DMS153 treated with DMSO at 0.1 percent for 48 hours (cell line): Measurements from ENCODE around the gene OGFOD3.
"Not testable (repeated sequence)": the region's sequence is repeated elsewhere in the genome, so short reads cannot be mapped to it uniquely, and the experiment has no call there.

Experiments
- DNase-seq: peaks from one replicate; lab custom pipeline; 2025; ENCODE audit not compliant: unreplicated experiment; lab: John Stamatoyannopoulos, UW

OGFOD3 gene, protein sequence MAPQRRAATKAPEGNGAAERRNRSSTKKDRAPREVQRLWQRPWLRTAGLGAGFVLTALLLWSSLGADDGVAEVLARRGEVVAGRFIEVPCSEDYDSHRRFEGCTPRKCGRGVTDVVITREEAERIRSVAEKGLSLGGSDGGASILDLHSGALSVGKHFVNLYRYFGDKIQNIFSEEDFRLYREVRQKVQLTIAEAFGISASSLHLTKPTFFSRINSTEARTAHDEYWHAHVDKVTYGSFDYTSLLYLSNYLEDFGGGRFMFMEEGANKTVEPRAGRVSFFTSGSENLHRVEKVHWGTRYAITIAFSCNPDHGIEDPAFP

GRCh38 chr17:82418001-82418986 lies at the start of gene OGFOD3, which contains the start of gene HEXD:
Gene OGFOD3 (minus strand): TSS chr17:82418586. CDS start chr17:82418485, 101 bp downstream.
Gene HEXD (plus strand): TSS chr17:82418347. CDS start chr17:82419800, 1,453 bp downstream.
- DNase-seq = peak; percentile 63

DNA sequence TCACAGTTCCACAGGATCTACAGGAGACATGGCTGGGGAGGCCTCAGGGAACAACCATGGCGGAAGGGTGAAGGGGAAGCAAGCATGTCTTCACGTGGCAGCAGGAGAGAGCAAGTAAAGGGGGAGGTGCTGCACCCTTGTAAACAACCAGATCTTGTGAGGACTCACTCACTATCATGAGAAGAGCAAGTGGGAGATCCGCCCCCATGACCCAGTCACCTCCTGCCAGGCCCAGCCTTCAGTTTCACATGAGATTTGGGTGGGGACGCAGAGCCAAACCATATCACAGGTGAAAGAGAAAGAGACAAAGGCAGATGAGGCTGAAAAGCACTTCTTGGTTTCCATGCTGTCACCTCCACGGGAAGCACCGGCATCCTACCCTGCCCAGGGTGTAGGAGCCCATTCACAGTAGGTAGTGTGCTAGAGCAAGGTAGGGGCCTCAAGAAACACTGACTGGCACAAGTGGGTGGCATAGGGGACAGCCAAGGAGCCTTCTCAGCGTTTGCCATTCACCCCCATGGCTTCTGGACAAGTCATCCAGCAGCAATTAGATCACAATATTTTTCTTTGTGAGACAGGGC lies 46.7 kb upstream of the OGFOD3 start:
- no peak for DNase-seq

DNA sequence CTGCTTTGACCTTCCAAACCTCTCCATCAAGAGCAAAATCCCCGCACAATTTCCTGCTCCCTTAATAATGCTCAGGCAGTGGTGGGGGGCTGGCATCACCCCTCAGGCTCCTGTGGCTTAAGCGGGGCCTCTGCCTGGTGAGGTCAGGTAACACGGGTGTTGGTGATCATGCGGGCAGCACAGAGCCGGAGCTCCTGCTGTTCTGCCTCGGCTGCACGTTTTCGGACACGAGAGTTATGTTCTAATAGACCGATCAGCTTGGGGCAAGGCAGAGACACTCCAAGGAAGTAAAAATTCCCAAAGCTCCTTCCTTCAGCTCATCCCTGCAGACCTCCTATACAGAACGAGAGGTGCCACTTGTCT lies 46.2 kb upstream of the OGFOD3 start:
- DNase-seq = no peak

DNA sequence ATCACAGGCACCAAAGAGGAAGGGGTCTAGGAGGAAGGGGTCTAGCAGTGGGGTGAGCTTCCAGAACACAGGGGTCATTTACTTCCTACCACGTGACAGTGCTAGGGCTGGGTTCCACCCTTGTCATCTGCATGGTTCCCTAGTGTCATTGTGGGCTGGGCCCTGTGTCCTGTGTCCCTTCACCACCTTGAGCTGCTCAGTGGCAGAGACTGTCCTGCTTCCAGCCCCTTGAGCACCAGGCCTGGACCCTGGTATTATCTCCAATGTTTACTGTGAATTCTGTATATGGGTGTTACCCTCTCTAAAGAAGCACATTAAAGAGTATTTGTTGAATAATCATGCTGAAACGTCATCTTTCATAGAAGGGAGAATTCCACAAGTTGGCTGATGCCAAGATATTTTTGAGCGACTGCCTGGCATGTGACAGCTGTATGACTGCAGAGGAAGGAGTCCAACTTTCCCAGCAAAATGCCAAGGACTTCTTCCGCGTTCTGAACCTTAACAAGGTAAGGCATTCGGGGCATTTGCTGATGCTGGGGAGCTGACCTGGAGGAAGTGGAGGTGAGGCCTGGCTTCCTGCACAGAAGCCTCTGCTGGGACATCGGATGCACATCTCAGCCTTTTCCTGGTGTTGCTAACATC lies 45.7 kb upstream of the OGFOD3 start:
- no peak for DNase-seq

DNA sequence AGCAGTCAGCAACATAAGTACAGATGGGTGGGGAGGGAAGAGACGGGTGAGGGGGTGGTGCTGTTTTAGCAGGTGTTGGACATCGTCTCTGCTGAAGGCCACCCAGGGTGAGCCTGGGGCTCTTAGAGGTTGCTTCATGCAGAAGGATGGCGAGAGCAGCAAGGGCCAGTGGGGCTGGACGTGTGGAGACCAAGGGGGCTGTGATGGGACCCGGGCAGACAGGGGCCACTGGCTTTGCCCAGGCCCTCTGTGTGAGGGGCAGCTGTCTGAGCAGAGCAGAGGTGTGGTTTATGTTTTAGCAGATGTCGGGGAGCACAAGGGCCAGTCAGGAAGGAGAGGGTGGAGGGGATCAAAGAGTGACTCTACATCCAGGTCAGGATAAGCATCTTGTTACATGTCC lies 45.0 kb upstream of the OGFOD3 start:
- DNase-seq = no peak

- DNase-seq = no peak
These were observed 43.6 kb upstream of the OGFOD3 start for GRCh38 chr17:82461827-82462524.

- not testable (repeated sequence) for DNase-seq
These were observed 41.5 kb upstream of the OGFOD3 start for GRCh38 chr17:82459936-82460335.

- no peak for DNase-seq
These were observed 40.6 kb upstream of the OGFOD3 start for GRCh38 chr17:82458885-82459424.

DNA sequence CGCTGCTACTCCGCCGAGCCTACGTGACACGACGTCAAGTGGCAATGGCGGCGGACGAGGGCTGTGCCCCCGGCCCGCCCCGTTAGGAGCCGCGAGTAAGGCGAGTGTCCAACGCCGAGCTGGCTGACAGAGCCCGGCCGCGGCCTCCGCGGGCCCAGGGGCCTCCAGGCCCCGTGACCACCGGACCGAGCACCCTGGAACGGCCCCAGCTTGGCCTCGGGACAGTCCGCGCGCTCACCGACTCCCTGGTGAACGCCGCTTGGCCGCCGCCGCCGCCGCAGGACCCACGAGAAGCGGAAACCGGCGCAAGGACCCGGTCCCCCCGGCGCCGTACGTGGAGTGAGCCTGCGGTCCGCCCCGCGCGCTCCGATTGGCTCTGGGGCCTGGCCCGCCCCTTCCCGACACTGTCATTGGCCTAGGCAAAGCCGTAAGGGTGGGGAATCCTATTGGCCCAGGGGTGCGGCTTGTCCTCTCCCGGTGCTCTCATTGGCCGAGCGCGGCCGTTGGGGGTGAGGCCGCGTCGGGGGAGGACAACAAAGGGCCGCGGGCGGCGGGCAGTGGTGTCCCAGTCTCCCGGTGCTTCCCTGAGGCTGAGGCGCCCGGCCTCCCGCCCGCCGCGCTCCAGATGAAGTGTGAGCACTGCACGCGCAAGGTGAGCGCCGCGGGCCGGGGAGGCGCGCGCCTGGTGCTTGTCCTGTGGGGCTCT lies 39.9 kb upstream of the OGFOD3 start, which contains the start of gene NARF:
TSS of gene NARF (plus strand) at position 563 of the 706 bp plus-strand sequence. CDS start at position 626, 63 bp downstream.
- DNase-seq = peak; percentile 86

DNA sequence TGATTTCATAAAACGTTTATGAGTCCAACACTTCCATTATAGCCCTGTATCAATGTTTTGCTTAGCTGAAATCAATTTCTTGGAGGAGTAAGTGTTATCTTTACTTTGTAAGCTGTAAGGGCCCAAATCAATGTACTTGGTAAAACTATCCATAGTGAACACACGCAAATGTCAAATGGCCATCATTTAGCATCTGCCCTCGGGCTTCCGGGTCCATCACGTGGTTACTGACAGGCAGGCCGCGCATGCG lies 39.5 kb upstream of the OGFOD3 start:
- peak; percentile 84 for DNase-seq

DNA sequence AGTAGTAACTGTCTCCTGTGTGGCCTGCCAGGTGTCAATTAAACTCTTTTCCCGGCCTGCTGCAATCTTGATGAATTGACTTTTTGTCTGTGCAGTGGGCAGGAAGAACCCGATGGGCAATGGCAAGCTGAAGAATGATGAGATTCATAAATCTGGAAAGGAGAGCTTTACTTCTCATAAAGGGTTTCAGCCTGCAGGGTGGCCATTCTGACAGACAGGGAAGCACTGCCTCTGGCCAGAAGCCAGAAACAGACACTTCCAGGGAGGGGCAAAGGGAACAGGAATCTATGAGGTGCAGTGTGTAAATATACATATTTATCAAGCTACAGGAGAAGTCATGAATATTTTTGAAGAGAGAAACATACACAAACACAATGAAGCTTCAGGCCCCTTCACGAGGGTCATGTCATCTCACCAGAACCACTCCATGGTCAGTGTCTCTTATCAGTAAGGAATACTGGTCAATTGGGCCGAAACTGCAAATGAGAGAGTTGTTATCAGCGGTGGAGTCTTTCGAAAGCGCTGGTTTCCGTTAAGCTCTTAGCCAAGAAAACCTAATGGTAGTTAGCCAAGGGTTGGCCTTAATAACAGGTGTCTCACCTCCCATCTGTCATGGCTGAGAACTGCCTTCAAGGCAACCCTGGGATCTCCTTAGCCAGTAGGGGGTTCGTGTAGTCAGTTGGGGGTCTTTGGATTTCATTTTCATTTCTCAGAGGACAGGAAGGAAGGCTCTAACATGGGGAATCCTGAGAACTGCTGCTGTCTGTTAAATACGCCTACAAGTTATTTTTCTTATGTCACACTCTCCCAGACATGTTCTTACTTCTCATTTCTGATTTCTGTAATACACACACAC lies 38.9 kb upstream of the OGFOD3 start:
- no peak for DNase-seq

- DNase-seq = not testable (repeated sequence)
These were observed 35.3 kb upstream of the OGFOD3 start for GRCh38 chr17:82453706-82454105.

DNA sequence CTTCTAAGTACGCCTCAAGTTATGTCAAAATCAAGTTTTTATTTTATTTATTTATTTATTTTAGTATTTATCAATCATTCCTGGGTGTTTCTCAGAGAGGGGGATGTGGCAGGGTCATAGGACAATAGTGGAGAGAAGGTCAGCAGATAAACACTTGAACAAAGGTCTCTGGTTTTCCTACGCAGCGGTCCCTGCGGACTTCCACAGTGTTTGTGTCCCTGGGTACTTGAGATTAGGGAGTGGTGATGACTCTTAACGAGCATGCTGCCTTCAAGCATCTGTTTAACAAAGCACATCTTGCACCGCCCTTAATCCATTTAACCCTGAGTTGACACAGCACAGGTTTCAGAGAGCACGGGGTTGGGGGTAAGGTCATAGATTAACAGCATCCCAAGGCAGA lies 34.8 kb upstream of the OGFOD3 start:
- not testable (repeated sequence) for DNase-seq

GRCh38 chr17:82452162-82452561 lies 33.8 kb upstream of the OGFOD3 start:
- no peak for DNase-seq

- DNase-seq = peak; percentile 91
These were observed 32.1 kb upstream of the OGFOD3 start, which contains the start of gene CYBC1 for GRCh38 chr17:82450357-82451106. Gene CYBC1 (minus strand): TSS chr17:82450752. CDS start chr17:82449254, 1,498 bp downstream.

DNA sequence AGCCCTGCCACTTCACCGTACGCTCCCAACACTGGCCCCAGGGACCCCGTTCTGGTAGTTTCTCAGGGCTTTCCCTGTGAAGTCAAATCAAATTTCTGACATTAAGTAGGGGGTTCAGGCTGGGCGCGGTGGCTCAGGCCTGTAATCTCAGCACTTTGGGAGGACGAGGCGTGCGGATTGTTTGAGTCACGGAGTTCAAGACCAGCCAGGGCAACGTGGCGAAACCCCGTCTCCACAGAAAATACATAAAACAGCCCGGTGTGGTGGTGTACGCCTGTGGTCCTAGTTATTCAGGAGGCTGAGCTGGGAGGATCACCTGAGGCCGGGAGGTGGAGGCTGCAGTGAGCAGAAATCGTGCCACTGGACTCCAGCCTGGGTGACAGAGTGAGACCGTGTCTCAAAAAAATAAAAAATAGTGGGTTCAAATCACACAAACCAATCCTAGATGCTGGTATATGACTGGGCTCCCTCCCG lies 31.5 kb upstream of the OGFOD3 start:
- DNase-seq = no peak

DNA sequence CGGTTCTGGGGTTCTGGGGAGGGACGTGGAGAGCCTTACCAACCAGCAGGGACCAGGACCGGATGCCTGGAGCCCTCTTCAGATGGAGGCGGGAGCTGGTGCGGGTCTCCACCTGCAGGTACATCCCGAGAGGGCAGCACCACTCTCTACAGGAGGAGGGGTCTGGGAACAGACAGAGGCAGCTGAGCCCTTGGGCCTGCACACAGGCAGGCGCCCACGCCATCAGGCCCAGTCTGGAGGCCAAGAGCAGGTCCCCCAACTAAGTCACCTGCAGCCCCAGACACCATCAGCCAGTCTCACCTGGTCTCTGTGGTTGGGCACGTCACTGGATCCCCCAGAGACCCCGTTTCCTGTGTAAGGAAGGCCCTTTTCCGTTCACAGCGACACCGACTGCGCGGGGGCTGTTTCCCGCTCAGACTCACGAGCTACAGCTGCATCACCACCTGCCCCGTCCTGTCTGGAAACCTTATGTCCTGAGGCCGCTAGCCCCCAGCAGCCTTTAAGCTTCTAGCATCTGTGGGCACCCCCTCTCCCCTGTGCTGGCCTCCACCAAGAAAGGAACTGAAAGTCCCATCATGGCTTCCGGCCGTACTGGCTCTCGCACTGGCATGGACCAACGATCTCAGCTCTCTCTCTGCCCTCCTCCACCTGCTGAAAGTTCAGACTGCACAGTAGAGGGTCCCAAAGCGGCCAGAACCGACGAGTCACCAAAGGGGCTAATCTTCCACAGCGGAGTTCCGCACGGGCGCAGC lies 30.9 kb upstream of the OGFOD3 start:
- peak; percentile 69 for DNase-seq
